IPS DF 6.9 (cell line): ENCODE measurements around the gene FMNL3.
A peak's percentile ranks its signal among the peaks of the same experiment; 100 is the strongest.

Source experiments
- DNase-seq: peaks from one replicate; pipeline ENCODE4 v3.0.0-alpha.2; 2013; ENCODE audit warnings: low read depth, low spot score
- H3K27ac ChIP-seq: one replicate; pipeline ENCODE4 v1.5.1; 2013; ENCODE audit warnings: low read length, control low read depth
- H3K27me3 ChIP-seq: 2 replicates; pipeline ENCODE4 v1.6.1; 2013; ENCODE audit warnings: mild to moderate bottlenecking, low read length; ENCODE audit not compliant: control insufficient read depth, insufficient read depth
- H3K36me3 ChIP-seq: 2 replicates; pipeline ENCODE4 v1.6.1; 2013; ENCODE audit warnings: low read length; ENCODE audit not compliant: control insufficient read depth, insufficient read depth
- H3K4me1 ChIP-seq: 2 replicates; pipeline ENCODE4 v1.6.1; 2013; ENCODE audit warnings: low read length; ENCODE audit not compliant: control insufficient read depth, insufficient read depth
- H3K4me3 ChIP-seq: 2 replicates; pipeline ENCODE4 v1.5.1; 2013; ENCODE audit warnings: mild to moderate bottlenecking, low read length
- H3K9me3 ChIP-seq: 2 replicates; pipeline ENCODE4 v1.6.1; 2013; ENCODE audit warnings: low read length, inconsistent platforms; ENCODE audit not compliant: control insufficient read depth, insufficient read depth
- WGBS: extraction: QIAGEN DNeasy Blood & Tissue Kit; methylation state at CpG from one replicate; pipeline ENCODE4 v1.1.7; 2013; ENCODE audit warnings: mixed read lengths, missing lambda C conversion rate; ENCODE audit not compliant: insufficient read length, insufficient coverage; 5-methylcytosine and 5-hydroxymethylcytosine counted together

Gene FMNL3

GRCh38 chr12:49643135-49643534 lies 64.1 kb downstream of the FMNL3 start:
- Histone ChIP-seq H3K27me3 (no peaks in the 10 kb centered on the region), H3K4me3 (no peak overlapping the region), H3K4me1 (no peaks in the 10 kb centered on the region; the same call in 1 of the 2 replicates), H3K36me3 (peaks cover 15% of the 10 kb centered on the region), H3K27ac (no peak overlapping the region), H3K9me3 (no peaks in the 10 kb centered on the region)
- DNase-seq = no peak
- WGBS = no CpG with 5 or more reads among the region's 7 CpGs

DNA sequence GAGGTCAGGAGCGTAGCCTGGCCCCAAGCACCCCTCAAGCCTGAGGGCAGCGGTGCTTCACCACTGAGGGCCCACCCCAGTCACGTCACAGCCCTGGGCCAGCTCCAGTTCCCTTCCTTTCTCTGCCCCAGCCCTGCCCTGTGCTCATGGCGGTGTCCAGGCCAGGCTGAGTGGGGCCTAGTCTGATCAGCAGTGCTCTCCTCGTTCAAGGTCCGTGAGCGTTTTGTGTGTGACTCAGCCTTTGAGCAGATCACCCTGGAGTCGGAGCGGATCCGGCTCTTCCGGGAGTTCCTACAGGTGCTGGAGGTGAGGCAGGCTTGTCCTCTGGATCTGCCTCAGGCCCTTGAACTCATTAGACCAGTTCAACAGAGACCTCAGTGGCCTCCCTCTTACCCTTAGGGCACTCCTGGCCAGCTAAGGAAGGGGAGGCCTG lies 64.8 kb downstream of the FMNL3 start:
- Histone ChIP-seq H3K27me3 (no peaks in the 10 kb centered on the region), H3K4me3 (no peak overlapping the region), H3K9me3 (no peaks in the 10 kb centered on the region), H3K4me1 (peaks cover under 1% of the 10 kb centered on the region; the same call in 1 of the 2 replicates), H3K36me3 (peaks cover 15% of the 10 kb centered on the region), H3K27ac (no peak overlapping the region)
- DNase-seq = no peak
- no CpG with 5 or more reads among the region's 11 CpGs for WGBS

DNA sequence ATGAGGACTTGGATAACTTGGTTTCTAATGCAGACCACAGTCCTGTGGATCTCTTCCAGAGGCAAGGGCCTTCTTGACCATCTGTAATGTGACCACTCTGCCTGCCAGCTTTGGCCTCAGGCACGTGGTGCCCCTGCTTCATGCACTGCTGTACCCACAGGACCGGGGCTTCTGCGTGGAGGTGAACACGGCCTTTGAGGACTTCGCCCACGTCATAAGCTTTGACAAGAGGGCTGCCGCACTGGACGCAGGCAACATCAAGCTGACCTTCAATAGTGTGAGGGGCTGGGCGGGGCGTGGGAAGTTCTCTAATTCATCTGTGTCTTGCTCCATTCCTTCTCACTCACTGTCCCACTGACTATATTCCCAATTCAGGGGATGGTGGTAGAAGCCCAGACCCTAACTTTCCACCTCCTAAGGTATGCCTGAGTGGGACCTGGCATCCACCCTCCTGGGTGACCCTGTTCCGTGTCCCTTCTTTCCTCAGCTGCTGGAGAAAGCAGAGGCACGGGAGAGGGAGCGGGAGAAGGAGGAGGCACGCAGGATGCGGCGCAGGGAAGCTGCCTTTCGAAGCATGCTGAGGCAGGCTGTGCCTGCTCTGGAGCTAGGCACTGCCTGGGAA lies 65.3 kb downstream of the FMNL3 start:
- peaks cover 15% of the 10 kb centered on the region for H3K36me3 ChIP-seq
- DNase-seq = no peak
- no CpG with 5 or more reads among the region's 17 CpGs for WGBS
- H3K27me3 ChIP-seq = no peaks in the 10 kb centered on the region
- H3K4me1 ChIP-seq = peaks cover 3% of the 10 kb centered on the region; the same call in 1 of the 2 replicates
- H3K27ac ChIP-seq = no peak overlapping the region
- H3K4me3 ChIP-seq = no peak overlapping the region
- no peaks in the 10 kb centered on the region for H3K9me3 ChIP-seq

DNA sequence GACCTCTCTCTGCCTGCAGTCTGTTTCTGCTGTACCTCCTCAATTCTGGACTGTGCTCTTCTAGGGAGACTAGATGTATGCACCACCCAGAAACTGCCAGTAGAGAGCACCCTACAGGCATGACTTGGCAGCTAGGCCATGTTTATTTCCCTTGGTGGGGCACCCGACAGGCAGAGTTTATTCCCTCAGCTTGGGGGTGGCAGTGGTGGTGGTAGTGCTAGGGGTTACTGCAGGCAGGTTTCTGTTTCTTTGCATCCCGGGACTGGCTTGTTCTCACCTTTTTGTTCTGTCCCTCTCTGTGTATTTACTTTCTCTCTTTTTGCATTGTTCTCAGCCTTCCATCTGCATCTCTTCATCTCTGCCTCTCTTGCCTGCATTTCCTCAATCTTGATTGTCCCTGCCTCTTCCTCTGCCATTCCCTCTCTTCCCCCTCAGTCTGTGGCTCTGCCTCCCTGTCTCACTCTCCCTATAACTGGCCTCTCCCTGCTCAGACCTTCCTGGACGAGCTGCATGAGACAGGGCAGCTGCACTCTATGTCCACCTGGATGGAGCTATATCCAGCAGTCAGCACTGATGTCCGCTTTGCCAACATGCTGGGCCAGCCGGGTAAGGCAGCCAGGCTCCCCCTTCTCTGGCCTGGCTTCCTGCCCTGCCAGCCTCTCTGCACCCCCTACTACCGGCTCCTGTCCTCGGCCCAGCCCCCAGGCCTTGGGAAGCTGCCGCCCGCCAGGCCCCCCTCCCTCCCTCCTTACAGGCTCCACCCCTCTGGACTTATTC lies 70.0 kb downstream of the FMNL3 start:
- no peaks in the 10 kb centered on the region for H3K27me3 ChIP-seq
- H3K9me3 ChIP-seq = no peaks in the 10 kb centered on the region
- H3K27ac ChIP-seq = no peak overlapping the region
- WGBS = no CpG with 5 or more reads among the region's 9 CpGs
- H3K4me3 ChIP-seq = no peak overlapping the region
- H3K36me3 ChIP-seq = peaks cover 2% of the 10 kb centered on the region
- H3K4me1 ChIP-seq = peaks cover 3% of the 10 kb centered on the region; the same call in 1 of the 2 replicates
- DNase-seq = peak; percentile 57

DNA sequence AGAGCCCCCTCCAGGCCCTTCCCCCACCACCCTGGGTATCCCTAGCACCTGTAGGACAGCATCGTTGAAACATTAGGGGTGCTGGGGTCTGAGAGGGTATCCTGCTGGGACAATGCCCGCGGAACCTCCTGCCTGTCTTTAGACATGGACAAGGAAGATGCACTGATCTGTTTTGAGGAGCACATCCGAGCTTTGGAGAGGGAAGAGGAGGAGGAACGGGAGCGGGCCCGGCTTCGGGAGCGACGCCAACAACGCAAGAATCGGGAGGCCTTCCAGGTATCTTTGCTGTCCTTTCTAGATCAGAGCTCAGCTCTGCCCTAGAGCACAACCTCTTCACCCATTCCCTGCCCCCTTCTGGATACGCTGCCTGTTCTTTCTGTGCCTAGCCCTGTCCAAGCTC lies 70.6 kb downstream of the FMNL3 start:
- Histone ChIP-seq H3K27ac (no peak overlapping the region), H3K4me1 (peaks cover 3% of the 10 kb centered on the region; the same call in 1 of the 2 replicates), H3K4me3 (no peak overlapping the region), H3K9me3 (no peaks in the 10 kb centered on the region), H3K36me3 (no peaks in the 10 kb centered on the region), H3K27me3 (no peaks in the 10 kb centered on the region)
- WGBS = no CpG with 5 or more reads among the region's 13 CpGs
- no peak for DNase-seq

- no peaks in the 10 kb centered on the region for H3K36me3 ChIP-seq
- DNase-seq = no peak
- no CpG with 5 or more reads among the region's 4 CpGs for WGBS
Measured at GRCh38 chr12:49635656-49636055, 71.5 kb downstream of the FMNL3 start.

DNA sequence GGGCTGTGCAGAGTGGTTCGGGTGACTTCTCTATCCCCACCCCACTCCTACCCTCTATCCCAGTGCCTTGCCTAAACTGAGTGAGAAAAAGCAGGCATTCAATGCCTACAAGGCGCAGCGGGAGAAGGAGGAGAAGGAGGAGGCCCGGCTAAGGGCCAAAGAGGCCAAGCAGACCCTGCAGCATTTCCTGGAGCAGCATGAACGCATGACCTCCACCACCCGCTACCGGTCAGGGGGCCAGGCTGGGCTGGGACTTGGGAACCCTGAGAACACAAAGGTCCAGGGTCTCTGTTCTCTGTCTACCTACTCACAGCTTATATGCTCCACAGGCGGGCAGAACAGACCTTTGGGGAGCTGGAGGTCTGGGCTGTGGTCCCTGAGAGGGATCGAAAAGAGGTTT lies 72.2 kb downstream of the FMNL3 start:
- DNase-seq = no peak
- Histone ChIP-seq H3K4me1 (peaks cover 3% of the 10 kb centered on the region; the same call in 1 of the 2 replicates), H3K4me3 (no peak overlapping the region), H3K36me3 (no peaks in the 10 kb centered on the region), H3K9me3 (no peaks in the 10 kb centered on the region), H3K27me3 (no peaks in the 10 kb centered on the region), H3K27ac (no peak overlapping the region)
- no CpG with 5 or more reads among the region's 9 CpGs for WGBS

More at GRCh38 chr12:49635656-49636055, 71.5 kb downstream of the FMNL3 start:
- Histone ChIP-seq H3K4me3 (no peak overlapping the region), H3K9me3 (no peaks in the 10 kb centered on the region), H3K27ac (no peak overlapping the region), H3K27me3 (no peaks in the 10 kb centered on the region), H3K4me1 (peaks cover 3% of the 10 kb centered on the region; the same call in 1 of the 2 replicates)

GRCh38 chr12:49633703-49634345 lies 73.4 kb downstream of the FMNL3 start:
- no peaks in the 10 kb centered on the region for H3K9me3 ChIP-seq

DNA sequence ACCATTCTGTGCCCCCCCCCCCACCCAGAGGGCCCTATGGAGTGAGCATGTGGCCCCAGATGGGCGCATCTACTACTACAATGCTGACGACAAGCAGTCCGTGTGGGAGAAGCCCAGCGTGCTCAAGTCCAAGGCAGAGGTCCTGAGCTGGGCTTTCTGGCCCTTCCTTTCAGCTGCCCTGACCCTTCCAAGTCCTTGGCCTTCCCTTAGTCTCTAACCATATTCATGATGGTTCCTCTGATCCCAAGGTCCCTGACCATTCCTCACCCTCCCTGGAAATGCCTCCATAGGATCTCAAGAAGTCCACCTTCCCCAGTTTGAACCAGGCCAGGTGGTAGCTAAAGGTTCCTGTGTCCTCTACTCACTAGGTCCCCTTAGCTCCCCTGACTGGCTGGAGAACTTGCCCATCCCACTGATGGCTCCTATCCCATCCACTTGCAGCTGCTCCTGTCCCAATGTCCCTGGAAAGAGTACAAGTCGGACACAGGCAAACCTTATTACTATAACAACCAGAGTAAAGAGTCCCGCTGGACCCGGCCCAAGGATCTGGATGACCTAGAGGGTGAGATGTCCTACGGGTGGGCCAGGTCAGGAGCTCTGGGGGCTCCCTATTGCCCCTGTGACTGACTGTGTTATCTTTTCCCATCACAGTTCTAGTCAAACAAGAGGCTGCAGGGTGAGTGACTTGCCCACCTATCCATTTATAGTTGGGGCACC lies 74.1 kb downstream of the FMNL3 start:
- no CpG with 5 or more reads among the region's 8 CpGs for WGBS
- no peak for DNase-seq
- Histone ChIP-seq H3K4me1 (peaks cover 3% of the 10 kb centered on the region; the same call in 1 of the 2 replicates), H3K4me3 (no peak overlapping the region), H3K9me3 (no peaks in the 10 kb centered on the region), H3K27me3 (no peaks in the 10 kb centered on the region), H3K36me3 (no peaks in the 10 kb centered on the region), H3K27ac (no peak overlapping the region)

More at GRCh38 chr12:49633703-49634345, 73.4 kb downstream of the FMNL3 start:
- no peak for DNase-seq
- peaks cover 3% of the 10 kb centered on the region; the same call in 1 of the 2 replicates for H3K4me1 ChIP-seq
- no peak overlapping the region for H3K27ac ChIP-seq
- H3K4me3 ChIP-seq = no peak overlapping the region
- no peaks in the 10 kb centered on the region for H3K36me3 ChIP-seq
- no CpG with 5 or more reads among the region's 2 CpGs for WGBS
- H3K27me3 ChIP-seq = no peaks in the 10 kb centered on the region

DNA sequence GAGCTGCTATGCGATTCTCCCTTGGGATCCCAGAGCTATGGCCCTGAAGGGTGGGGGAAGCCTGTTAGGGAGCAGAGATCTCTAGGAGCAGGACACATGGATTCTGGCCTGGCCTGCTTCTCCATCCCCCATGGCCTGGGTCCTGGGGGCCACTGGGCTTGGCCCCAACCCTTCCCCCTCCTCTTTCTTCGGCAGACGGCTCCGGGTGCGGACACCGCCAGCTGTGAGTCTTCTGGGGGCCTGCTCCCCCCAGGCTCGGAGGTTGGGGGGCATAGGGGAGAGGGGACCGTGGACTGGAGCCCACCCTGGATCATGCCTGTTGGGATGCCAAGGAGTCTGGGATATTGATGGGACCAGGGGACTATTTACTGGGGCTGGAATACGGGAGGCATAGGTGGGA lies 74.8 kb downstream of the FMNL3 start:
- no peak overlapping the region for H3K27ac ChIP-seq
- no peak overlapping the region for H3K4me3 ChIP-seq
- no peaks in the 10 kb centered on the region for H3K36me3 ChIP-seq
- no peaks in the 10 kb centered on the region for H3K27me3 ChIP-seq
- H3K9me3 ChIP-seq = no peaks in the 10 kb centered on the region
- H3K4me1 ChIP-seq = peaks cover 3% of the 10 kb centered on the region; the same call in 1 of the 2 replicates
- WGBS = no CpG with 5 or more reads among the region's 9 CpGs
- DNase-seq = no peak
